Measurements from ENCODE around the gene PKHD1. TPM values are rescaled to one million over a fixed set of nuclear protein-coding genes. Genes with fewer than 3 reads are reported as not detected.

The PKHD1 gene
- total RNA-seq, 1 experiment from 2014 or later: not detected

GRCh38 chr6:52050051-52050405 lies 37.4 kb downstream of the PKHD1 start:
- DNase-seq (ENCODE audit: extremely low read depth, low read depth): no peak

- peak; percentile 32 for DNase-seq (ENCODE audit: extremely low read depth, low read depth)
These were observed 38.0 kb downstream of the PKHD1 start for GRCh38 chr6:52049252-52050050.

DNA sequence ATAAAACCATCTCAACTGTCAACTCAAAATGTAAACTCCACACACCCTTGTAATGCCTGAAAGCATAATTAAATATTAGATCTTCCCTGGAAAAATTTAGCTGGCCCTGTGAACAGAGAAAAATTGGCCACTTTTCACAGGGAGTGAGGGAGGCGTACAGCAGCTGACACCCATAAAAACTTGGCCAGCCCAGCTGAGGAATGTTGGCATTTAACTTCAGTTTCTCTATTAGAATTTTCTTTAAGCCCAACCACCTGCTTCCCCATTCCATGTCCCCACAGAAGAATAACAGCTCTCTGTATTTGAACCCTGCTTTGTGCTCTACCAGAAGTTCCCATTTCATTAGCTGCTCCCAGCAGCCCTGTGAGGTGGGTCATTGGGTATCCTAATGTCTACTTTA lies 41.0 kb downstream of the PKHD1 start:
- DNase-seq (ENCODE audit: extremely low read depth, low read depth): no peak

GRCh38 chr6:52045481-52045880 lies 41.9 kb downstream of the PKHD1 start:
- DNase-seq (ENCODE audit: extremely low read depth, low read depth): no peak

DNA sequence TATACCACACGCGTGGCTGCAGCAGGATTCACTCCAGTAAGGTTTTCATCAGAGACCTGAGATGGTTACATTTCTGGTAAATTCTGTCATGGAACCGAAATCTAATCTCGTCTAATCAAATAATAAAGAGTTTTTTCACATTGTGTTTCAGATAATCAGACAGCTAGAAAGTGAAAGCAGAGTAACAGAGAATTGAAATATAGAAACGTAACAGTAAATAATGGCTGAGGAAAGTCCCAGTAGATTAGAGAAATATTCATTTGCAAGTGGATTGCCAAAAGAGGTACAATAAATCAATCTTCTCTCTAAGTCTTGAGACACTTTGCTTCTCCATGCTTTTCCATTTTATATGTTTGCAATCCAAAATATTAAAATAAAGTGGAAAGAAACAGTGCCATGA lies 42.4 kb downstream of the PKHD1 start:
- no peak for DNase-seq (ENCODE audit: extremely low read depth, low read depth)

GRCh38 chr6:52042141-52042885 lies 45.1 kb downstream of the PKHD1 start:
- DNase-seq (ENCODE audit: extremely low read depth, low read depth): no peak

GRCh38 chr6:52041134-52041533 lies 46.3 kb downstream of the PKHD1 start:
- no peak for DNase-seq (ENCODE audit: extremely low read depth, low read depth)

- no peak for DNase-seq (ENCODE audit: extremely low read depth, low read depth)
These were observed 59.7 kb downstream of the PKHD1 start for GRCh38 chr6:52027699-52028098.

DNA sequence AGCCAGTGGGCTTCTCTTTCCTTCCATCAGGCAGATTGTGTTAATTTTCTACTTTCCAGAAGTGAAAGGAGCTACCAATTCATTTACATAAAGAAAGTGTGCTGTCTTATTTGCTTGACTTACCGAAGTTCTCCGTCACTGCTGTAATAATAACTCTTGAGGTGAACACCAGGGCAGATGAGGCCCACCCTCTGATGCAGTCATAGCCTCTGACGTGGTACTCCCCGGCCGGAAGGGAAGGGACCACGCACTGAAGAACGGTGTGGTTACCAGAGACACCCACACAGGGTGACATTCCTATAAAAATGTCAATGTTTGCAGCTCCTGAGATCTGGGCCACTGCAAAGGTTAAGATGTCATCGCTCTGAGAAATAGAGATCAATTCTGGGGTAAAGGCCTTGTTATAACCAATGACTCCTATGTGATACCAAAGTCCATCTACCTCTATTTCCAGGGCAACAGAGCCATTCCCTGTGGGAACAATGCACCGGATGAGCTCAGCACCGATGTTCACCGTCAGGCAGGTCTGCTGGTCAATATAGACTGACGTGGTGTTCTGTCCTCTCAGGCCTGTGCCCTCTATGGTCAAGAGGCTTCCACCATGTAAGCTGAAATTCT lies 62.9 kb downstream of the PKHD1 start:
- DNase-seq (ENCODE audit: extremely low read depth, low read depth): no peak

GRCh38 chr6:52022675-52023074 lies 64.7 kb downstream of the PKHD1 start:
- DNase-seq (ENCODE audit: extremely low read depth, low read depth): no peak

GRCh38 chr6:52020945-52021570 lies 66.4 kb downstream of the PKHD1 start:
- peak; percentile 25 for DNase-seq (ENCODE audit: extremely low read depth, low read depth)

DNA sequence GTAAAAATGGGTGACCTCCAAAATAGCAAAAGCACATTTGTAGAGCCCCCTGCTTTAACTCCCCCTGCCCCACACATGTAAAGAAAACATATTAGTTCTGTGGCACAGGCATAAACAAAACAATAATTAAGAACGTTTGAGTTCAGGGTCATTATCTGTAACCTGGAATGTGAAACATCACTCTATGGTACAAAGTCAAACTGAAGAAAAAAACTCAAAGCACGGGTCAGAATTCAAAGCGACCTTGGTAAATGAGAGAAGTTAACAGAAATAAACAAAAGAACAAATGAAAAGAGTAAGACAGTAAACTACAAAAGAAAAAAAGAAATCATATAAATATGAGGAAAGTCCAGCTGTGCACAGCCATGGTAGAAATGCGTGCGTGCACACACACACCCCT lies 67.5 kb downstream of the PKHD1 start:
- no peak for DNase-seq (ENCODE audit: extremely low read depth, low read depth)

DNA sequence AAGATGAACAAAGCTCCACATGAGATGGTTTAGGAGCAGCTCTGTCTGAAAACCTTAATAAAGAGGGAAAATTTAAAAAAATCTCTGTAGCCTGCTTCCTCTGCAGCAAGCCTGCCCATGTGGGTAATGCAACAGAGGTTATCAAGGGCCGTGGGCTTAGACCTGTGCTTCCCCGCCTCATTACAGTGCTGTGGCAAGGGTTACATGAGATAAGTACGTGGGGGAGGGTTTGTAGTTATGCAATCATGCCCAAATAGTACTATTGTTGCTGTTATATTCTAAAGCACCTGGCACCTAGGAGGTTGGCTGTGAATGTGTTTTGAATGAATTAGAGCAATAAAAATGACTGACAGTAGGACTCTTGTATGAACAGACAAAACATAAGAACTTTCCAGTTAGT lies 68.3 kb downstream of the PKHD1 start:
- DNase-seq (ENCODE audit: extremely low read depth, low read depth): no peak

GRCh38 chr6:52016915-52017748 lies 70.3 kb downstream of the PKHD1 start:
- no peak for DNase-seq (ENCODE audit: extremely low read depth, low read depth)

- DNase-seq (ENCODE audit: extremely low read depth, low read depth): no peak
These were observed 71.5 kb downstream of the PKHD1 start for GRCh38 chr6:52015953-52016352.

DNA sequence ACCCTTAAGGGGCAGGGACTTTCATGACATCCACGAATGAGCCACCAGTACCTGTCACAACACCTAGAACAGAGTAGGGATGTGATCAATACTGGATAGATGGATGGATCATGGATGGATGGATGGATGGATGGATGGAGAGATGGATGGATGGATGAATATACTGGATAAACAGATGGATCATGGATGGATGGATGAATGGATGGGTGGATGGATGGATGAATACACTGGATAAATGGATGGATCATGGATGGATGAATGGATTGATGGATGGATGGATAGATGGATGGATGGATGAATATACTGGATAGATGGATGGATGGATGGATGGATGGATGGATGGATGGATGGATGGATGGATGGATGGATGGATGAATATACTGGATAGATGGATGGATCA lies 73.0 kb downstream of the PKHD1 start:
- DNase-seq (ENCODE audit: extremely low read depth, low read depth): no peak

- DNase-seq (ENCODE audit: extremely low read depth, low read depth): peak; percentile 11
These were observed 74.4 kb downstream of the PKHD1 start for GRCh38 chr6:52013035-52013434.

DNA sequence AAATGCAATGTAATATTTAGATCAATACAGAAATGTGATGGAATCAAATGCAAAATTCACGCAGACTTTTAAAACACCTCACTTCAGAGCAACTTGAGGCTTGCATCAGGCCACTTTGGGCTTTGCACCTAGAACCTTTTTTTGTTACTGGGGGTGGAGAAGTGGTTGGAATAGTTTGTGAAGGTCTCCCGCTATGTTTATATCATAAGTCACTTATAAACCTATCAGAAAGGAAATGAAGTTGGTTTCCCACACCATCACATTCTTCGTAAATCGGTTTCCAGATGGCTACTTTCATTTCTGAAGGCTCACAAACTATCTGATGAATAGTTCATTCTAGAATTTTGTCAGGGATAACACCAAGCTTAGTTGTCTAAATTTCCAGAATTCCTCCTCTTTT lies 74.8 kb downstream of the PKHD1 start:
- no peak for DNase-seq (ENCODE audit: extremely low read depth, low read depth)

- DNase-seq (ENCODE audit: extremely low read depth, low read depth): no peak
These were observed 76.6 kb downstream of the PKHD1 start for GRCh38 chr6:52010806-52011205.

DNA sequence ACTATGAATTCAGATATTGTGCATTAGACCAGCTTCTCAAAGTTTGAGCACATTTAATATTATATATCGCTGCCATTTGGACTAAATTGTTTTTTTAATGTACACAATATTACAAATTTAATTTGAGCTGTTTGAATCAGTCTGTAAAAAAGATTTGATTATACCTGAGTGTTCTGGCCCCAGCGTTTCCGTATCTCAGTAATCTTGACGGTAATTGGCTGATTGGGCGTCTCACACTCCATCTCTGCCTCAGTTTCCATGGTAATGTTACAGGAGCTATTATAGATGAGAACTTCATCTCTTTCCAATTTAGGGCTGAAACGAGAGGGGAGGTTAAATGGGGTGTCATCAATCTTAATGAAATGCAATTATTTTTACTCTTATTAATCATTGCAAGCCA lies 77.3 kb downstream of the PKHD1 start:
- DNase-seq (ENCODE audit: extremely low read depth, low read depth): no peak
